SH-SY5Y (cell line): Measurements from ENCODE around the gene IQSEC2.

Experiments
- GATA2 ChIP-seq: IDR thresholded peaks from 2 replicates; pipeline ENCODE4 v1.6.1; 2011; ENCODE audit warnings: mild to moderate bottlenecking, low read depth, low read length
- GATA3 ChIP-seq: IDR thresholded peaks from 2 replicates; pipeline ENCODE4 v1.6.1; 2011; ENCODE audit warnings: low read depth, mild to moderate bottlenecking, low read length, moderate library complexity

DNA sequence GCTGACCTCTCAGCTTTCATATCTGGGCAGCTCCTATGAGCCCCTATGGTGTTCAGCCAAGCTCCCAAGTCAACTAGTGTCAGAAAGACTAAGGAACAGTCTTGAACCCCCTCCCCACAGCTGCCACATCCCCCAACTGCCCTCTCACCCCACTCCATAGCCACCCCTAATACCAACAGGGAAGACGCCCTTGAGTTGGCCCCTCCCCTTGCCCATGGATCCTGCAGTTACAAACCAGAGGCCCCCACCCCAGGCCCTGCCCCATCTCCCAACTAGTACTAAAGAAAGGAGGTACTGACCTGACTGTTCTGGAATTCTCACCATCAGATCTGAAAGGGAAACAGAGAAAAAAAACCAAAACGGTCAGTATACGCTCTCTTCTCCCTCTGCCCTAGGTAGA lies 10.2 kb upstream of the IQSEC2 start:
- TF ChIP-seq GATA3 (no peak), GATA2 (no peak)
